ENCODE results near the gene OR2V2.
"Not testable (repeated sequence)": the region's sequence is repeated elsewhere in the genome, so short reads cannot be mapped to it uniquely, and the experiment has no call there.

OR2V2 gene

GRCh38 chr5:181114844-181115778 lies 32.3 kb upstream of the OR2V2 start:
- DNase-seq, result no peak

DNA sequence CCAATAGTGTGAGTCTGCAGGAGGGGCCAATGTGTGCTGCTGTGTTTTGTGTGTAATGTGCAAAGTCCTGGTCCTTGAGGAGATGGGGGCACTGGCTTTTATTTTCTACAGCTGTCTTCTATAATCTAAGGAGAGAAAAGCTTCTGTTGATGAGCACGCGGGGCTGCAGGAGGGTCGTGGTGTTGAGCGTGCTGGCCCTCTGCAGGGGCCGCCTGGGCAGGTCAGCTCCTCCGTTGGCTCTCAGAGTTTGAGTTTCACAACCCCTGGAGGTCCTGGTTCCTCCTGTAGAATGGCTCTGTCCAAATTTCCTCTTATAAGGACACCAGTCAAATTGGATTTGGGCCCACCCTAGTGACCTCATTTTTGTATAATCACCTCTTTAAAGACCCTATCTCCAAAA lies 29.0 kb upstream of the OR2V2 start:
- no peak for DNase-seq

GRCh38 chr5:181119105-181119504 lies 28.3 kb upstream of the OR2V2 start:
- DNase-seq, result no peak

DNA sequence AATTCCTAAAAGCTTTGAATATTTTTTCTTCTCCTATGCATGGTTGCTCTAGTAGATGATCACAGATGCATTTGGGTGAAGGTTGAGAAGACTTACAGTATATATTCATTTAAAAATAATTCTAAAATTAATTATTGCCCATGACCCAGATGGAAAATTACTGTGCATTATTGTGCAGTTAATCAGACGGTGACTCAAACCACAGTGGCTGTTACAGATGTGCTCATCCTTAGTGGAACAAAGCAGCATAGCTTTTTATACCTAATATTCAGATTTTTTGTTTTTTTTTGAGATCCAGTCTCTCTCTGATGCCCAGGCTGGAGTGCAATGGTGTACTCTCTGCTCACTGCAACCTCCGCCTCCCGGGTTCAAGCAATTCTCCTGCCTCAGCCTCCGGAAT lies 27.1 kb upstream of the OR2V2 start:
- DNase-seq, result no peak

GRCh38 chr5:181120761-181121160 lies 26.6 kb upstream of the OR2V2 start:
- no peak for DNase-seq

DNA sequence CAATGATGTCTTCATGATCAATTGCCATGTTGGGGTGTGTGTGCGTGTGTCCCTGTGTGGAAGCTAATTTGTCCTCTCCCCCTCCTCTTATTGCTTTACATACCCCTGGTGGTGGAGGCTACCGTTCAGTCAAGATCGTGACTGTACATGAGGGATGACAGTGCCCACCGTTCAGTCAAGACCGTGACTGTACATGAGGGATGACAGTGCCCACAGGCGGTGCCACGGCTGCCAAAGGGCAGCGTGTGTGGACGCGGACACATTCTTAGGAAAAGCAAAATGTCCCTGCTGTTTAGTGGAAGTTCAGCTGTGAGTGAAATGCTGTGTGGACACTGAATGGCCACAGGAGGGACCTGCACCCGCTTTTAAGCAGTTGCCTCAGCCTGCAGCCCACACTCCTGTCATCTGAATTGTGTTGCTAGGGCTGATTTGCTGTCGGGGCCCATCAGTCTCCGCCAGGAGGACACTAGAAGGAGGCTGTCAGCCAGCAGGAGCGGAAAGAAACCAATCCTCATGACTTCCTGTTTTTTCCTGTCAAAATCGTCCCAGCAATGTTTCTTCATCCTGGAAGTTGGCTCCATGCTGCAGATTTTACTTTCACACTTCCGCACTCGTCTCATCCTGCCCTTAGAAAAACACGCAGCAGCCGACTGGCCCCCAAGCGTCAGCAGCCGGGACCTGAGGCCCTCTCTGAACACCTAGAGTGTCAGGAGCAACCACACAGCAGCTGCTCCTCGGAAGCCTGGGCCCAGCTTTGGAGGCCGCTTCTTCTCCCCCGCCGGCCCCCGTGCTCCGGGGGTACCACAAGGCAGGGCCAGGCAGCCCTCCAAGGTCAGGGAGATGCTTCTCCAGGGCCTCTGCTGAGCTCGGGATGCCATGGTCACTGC lies 25.5 kb upstream of the OR2V2 start:
- no peak for DNase-seq

GRCh38 chr5:181124526-181124925 lies 22.9 kb upstream of the OR2V2 start:
- no peak for DNase-seq

DNA sequence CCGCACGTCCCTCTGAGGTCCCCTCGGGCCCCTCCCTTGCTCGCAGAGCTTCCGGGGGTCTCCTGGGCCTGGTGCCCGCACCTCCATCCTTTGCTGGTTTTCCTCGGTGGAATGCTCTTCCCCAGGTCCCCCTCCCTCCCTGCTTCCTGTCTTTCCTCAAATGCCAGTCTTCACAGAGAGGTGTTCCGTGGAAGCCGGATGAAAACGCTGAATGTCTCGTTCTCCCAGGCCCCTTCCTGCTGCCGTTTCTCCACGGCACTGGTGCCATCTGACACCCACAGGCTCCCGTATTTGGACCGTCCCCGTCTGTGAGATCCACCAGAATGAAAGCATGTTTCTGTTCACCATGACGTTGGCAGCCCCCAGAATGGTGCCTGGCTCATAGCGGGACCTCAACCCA lies 20.5 kb upstream of the OR2V2 start:
- no peak for DNase-seq

DNA sequence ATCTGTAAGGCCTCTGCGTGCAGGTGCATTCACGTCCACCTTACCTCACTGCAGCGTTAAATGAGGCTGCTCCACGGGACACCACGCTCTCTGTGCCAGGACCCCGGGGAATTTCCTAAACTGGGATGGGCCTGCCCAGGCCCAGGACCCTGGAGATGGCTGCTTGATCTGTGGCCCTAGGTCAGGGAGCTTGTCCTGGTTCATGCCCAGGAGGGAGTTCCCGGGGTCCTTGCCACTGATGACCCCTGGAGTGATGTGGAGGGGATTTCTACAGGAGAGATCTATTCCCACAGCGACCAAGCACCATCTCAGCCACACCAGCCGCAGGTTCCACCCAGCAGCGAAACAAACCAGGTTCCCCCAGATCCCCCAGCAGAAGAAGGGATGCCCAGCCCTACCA lies 19.9 kb upstream of the OR2V2 start:
- DNase-seq, result no peak

GRCh38 chr5:181127907-181128626 lies 19.3 kb upstream of the OR2V2 start:
- no peak for DNase-seq

DNA sequence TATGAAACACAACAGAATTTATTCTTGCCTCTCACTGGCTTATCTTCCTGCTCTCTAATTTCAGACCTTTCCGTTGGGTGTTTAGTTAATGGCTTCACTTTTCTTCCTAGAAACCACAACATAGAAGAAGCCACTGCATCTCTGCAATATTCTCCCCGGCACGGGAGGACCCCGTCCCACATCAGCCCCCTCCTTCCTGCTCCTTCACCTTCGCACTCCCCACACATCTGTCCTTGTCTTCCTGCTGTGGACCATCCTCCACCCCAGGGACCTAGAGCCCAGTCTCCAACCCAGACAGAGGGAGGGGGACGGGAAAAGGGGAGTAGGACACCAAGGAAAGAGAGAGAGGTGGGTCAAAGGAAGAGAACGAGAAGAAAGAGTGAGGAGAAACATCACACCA lies 17.8 kb upstream of the OR2V2 start:
- no peak for DNase-seq

GRCh38 chr5:181130081-181130480 lies 17.3 kb upstream of the OR2V2 start:
- not testable (repeated sequence) for DNase-seq

GRCh38 chr5:181130832-181131496 lies 16.4 kb upstream of the OR2V2 start, which contains the start of gene OR2V1:
Gene OR2V1 (minus strand): TSS chr5:181131169. CDS start chr5:181125304, 5,865 bp downstream.
- DNase-seq, result no peak

- DNase-seq, result no peak
These were observed 15.9 kb upstream of the OR2V2 start for GRCh38 chr5:181131514-181131913.

DNA sequence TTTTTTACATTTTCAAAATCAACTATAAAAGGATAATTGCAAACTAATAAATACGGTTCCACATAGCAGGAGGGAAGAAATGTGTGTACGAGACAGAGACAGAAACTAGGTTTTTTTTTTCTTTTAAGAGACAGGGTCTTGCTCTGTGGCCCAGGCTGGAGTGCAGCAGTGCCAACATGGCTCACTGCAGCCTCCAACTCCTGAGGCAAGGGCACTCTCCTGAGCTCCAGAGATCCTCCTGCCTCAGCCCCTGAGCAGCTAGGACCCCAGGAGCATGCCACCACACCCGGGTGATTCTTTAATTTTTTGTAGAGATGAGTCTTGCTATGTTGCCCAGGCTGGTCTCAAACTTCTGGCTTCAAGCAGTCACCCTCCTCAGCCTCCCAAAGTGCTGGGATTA lies 14.3 kb upstream of the OR2V2 start:
- no peak for DNase-seq

DNA sequence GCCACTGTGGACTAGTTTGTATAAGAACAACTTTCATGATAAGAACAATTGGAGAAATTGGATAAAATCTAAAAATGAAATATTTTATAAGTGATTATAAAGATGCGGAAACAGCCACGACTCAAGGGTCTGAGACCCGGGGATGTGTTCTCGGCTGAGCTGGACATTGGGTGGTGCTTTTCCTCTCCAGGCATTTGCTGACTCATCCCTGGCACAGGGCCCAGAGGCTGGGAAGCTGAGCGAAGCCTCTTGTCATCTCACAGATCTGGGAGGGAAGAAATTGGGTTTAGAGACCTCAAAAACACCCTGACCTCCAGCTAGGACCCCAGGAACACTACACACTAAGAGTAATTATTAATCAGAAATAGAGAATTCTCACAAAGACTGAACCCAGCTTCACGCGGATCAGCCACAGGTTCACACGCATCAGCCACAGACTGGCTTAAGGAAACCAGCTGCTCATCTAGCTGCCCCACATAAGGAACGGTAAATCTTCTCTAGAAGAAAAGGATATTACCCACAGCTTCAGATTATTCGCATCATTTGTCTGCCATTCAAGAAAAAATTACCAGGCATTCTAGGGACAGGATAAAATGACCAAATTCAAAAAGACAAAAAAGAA lies 13.7 kb upstream of the OR2V2 start:
- DNase-seq, result no peak

- DNase-seq, result no peak
These were observed 13.1 kb upstream of the OR2V2 start for GRCh38 chr5:181134259-181134658.

DNA sequence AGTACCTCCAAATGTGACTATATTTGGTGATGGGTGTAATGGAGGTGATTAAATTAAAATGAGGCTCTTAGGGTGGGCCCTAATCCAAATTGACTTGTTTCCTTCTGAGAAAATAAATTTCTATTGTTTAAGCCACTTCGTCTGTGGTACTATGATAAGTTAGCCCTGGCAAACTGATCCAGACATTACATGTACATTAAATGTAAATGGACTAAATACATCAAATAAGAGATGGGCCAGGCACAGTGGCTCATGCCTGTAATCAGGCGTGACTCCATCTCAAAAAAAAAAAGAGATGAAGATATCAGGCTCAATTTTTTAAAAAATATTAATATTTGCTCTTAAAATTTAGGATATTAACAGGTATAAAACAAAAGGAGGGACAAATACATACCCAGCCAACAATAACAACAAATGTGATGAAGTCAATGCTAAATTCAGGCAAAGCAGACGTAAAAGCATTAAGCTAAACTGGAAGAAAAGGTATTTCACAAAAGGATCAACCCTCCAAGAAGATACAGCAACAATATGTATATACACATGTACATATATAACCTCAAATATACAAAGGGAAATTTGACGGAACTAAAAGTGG lies 10.9 kb upstream of the OR2V2 start:
- DNase-seq, result no peak

- no peak for DNase-seq
These were observed 9.1 kb upstream of the OR2V2 start for GRCh38 chr5:181138258-181138657.

- DNase-seq, result no peak
These were observed 6.6 kb upstream of the OR2V2 start for GRCh38 chr5:181140766-181141165.

DNA sequence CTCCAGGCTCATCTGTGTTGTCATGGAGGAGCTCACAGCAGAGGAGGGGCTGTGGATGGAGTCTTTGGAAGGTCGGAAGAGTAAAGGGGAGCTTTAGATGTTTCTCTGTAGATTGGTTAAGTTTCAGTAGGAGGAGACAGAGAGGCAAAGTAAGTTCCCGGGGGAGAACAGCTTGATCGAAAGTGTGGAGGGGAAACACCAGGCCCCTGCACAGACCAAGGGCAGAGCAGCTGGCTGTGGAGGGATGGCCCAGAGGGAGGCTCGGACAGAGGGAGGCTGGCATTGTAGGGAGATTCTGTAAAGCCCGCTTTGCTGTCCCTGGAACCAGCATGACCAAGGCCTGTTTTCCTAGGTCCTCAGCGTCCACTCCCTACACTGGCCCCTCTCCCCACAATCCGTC lies 5.3 kb upstream of the OR2V2 start:
- no peak for DNase-seq

- DNase-seq, result no peak
These were observed 2.3 kb upstream of the OR2V2 start for GRCh38 chr5:181145133-181145532.

Measured in midbrain (tissue), 1 donor.